ENCODE results near the gene ARFGEF3. TPM values are rescaled to one million over a fixed set of nuclear protein-coding genes. Genes with fewer than 3 reads are reported as not detected.
A peak's percentile ranks its signal among the peaks of the same experiment; 100 is the strongest.

The ARFGEF3 gene
- polyA plus RNA-seq, 2 donors = 0.15 to 0.20 TPM

DNA sequence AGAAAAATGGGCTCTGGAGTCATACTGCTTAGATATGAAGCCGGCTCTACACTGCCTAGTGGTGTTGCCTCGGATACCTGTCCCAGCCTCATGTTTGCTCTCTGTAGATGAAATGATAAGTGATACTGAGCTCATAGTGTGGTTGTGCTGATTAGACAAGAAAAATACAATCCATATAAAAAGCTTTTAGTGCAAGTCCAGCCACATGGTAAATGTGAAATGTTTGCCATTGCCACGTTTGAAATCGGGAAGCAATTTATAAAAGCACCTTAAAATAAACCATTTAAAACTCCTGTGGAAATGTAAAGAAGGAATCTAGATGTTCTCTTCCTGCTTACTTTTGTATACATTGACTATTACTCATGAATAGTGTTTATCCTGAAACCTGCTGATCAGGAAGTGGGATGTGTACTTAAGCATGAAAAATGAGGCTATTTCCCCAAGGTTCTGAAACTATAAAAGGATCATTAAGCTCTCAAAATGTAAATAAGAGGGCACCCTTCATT, 69.7 kb downstream of the ARFGEF3 start:
- Histone ChIP-seq H3K4me3 (ENCODE audit: low read depth in 1 of 2, low read length in 2 of 2) (no peak overlapping the region), H3K27me3 (ENCODE audit: control insufficient read depth in 1 of 2, insufficient read depth in 2 of 2, low read length in 2 of 2) (no peaks in the 10 kb centered on the region), H3K9me3 (ENCODE audit: control insufficient read depth in 2 of 2, insufficient read depth in 1 of 2, low read depth in 1 of 2, low read length in 1 of 2) (no peaks in the 10 kb centered on the region), H3K4me1 (ENCODE audit: control insufficient read depth in 2 of 2, insufficient read depth in 2 of 2, low read length in 1 of 2) (no peaks in the 10 kb centered on the region), H3K36me3 (ENCODE audit: control insufficient read depth in 2 of 2, insufficient read depth in 2 of 2, low read length in 1 of 2) (no peaks in the 10 kb centered on the region), H3K27ac (ENCODE audit: low read depth in 2 of 2, low read length in 1 of 2) (peak overlapping the region; percentile 67 to 77)
- WGBS, 2 donors = 31 to 36% methylated on average over 4 of the region's 4 CpGs

- WGBS, 2 donors = 34 to 43% methylated on average over 2 of the region's 2 CpGs
- Histone ChIP-seq H3K4me3 (ENCODE audit: low read depth in 1 of 2, low read length in 2 of 2) (no peak overlapping the region), H3K9me3 (ENCODE audit: control insufficient read depth in 2 of 2, insufficient read depth in 1 of 2, low read depth in 1 of 2, low read length in 1 of 2) (no peaks in the 10 kb centered on the region), H3K4me1 (ENCODE audit: control insufficient read depth in 2 of 2, insufficient read depth in 2 of 2, low read length in 1 of 2) (no peaks in the 10 kb centered on the region), H3K27me3 (ENCODE audit: control insufficient read depth in 1 of 2, insufficient read depth in 2 of 2, low read length in 2 of 2) (no peaks in the 10 kb centered on the region), H3K36me3 (ENCODE audit: control insufficient read depth in 2 of 2, insufficient read depth in 2 of 2, low read length in 1 of 2) (no peaks in the 10 kb centered on the region), H3K27ac (ENCODE audit: low read depth in 2 of 2, low read length in 1 of 2) (no peak overlapping the region)
These were observed 72.6 kb downstream of the ARFGEF3 start for GRCh38 chr6:138234363-138234762.

- 59 to 82% methylated on average over 1 of the region's 1 CpG for WGBS, 2 donors
- no peaks in the 10 kb centered on the region for H3K9me3 ChIP-seq (ENCODE audit: control insufficient read depth in 2 of 2, insufficient read depth in 1 of 2, low read depth in 1 of 2, low read length in 1 of 2)
- H3K27ac ChIP-seq (ENCODE audit: low read depth in 2 of 2, low read length in 1 of 2) = no peak overlapping the region
These were observed 73.5 kb downstream of the ARFGEF3 start for GRCh38 chr6:138235205-138235604.

GRCh38 chr6:138235693-138236092, 74.0 kb downstream of the ARFGEF3 start:
- H3K36me3 ChIP-seq (ENCODE audit: control insufficient read depth in 2 of 2, insufficient read depth in 2 of 2, low read length in 1 of 2) = no peaks in the 10 kb centered on the region
- H3K9me3 ChIP-seq (ENCODE audit: control insufficient read depth in 2 of 2, insufficient read depth in 1 of 2, low read depth in 1 of 2, low read length in 1 of 2) = no peaks in the 10 kb centered on the region
- no peaks in the 10 kb centered on the region for H3K4me1 ChIP-seq (ENCODE audit: control insufficient read depth in 2 of 2, insufficient read depth in 2 of 2, low read length in 1 of 2)
- no peaks in the 10 kb centered on the region for H3K27me3 ChIP-seq (ENCODE audit: control insufficient read depth in 1 of 2, insufficient read depth in 2 of 2, low read length in 2 of 2)
- H3K27ac ChIP-seq (ENCODE audit: low read depth in 2 of 2, low read length in 1 of 2) = no peak overlapping the region
- H3K4me3 ChIP-seq (ENCODE audit: low read depth in 1 of 2, low read length in 2 of 2) = no peak overlapping the region
- 71 to 79% methylated on average over 1 of the region's 1 CpG for WGBS, 2 donors

More at GRCh38 chr6:138235205-138235604, 73.5 kb downstream of the ARFGEF3 start:
- H3K4me3 ChIP-seq (ENCODE audit: low read depth in 1 of 2, low read length in 2 of 2) = no peak overlapping the region
- H3K4me1 ChIP-seq (ENCODE audit: control insufficient read depth in 2 of 2, insufficient read depth in 2 of 2, low read length in 1 of 2) = no peaks in the 10 kb centered on the region
- no peaks in the 10 kb centered on the region for H3K36me3 ChIP-seq (ENCODE audit: control insufficient read depth in 2 of 2, insufficient read depth in 2 of 2, low read length in 1 of 2)
- H3K27me3 ChIP-seq (ENCODE audit: control insufficient read depth in 1 of 2, insufficient read depth in 2 of 2, low read length in 2 of 2) = no peaks in the 10 kb centered on the region

GRCh38 chr6:138237463-138237862, 75.7 kb downstream of the ARFGEF3 start:
- Histone ChIP-seq H3K27me3 (ENCODE audit: control insufficient read depth in 1 of 2, insufficient read depth in 2 of 2, low read length in 2 of 2) (no peaks in the 10 kb centered on the region), H3K4me1 (ENCODE audit: control insufficient read depth in 2 of 2, insufficient read depth in 2 of 2, low read length in 1 of 2) (no peaks in the 10 kb centered on the region), H3K9me3 (ENCODE audit: control insufficient read depth in 2 of 2, insufficient read depth in 1 of 2, low read depth in 1 of 2, low read length in 1 of 2) (no peaks in the 10 kb centered on the region), H3K27ac (ENCODE audit: low read depth in 2 of 2, low read length in 1 of 2) (no peak overlapping the region), H3K4me3 (ENCODE audit: low read depth in 1 of 2, low read length in 2 of 2) (no peak overlapping the region), H3K36me3 (ENCODE audit: control insufficient read depth in 2 of 2, insufficient read depth in 2 of 2, low read length in 1 of 2) (no peaks in the 10 kb centered on the region)
- 95% methylated on average over 2 of the region's 2 CpGs for WGBS, 2 donors

DNA sequence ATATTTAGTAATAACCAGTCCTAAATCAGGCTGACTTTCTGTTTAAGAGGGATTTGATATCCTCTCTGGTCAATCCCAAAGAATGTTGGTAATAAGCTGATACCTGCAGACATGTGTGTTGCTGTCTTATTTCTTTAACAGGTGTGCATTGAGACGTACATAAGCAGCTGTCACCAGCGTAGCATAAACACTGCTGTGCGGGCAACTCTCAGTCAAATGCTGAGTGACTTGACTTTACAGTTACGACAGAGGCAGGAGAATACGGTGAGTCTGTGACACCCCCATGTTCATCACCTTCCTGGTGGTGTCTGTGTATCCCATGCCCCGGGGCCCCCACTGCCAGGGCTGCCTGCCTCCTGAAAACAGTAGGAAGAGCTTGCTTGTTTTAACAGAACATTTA, 76.6 kb downstream of the ARFGEF3 start:
- no peak overlapping the region for H3K27ac ChIP-seq (ENCODE audit: low read depth in 2 of 2, low read length in 1 of 2)

DNA sequence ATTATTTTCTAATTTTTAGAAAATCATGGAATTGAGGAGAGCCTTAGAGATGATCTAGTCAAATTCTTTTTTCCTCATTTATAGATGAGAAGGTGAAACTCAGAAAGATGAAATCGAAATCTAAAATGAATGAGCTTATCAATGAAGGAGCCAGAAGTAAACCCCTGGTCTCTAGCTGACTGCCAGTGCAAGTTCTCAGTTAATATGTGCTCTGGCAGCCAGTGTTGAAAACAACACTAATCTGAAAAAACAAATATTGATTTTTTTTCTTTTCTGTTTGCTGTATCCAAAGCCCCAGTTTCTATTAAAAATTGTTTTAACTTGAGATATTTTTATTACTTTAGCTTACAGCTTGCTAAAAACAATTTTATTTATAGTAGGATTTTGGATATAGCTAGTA, 78.0 kb downstream of the ARFGEF3 start:
- H3K27ac ChIP-seq (ENCODE audit: low read depth in 2 of 2, low read length in 1 of 2) = no peak overlapping the region
- no peaks in the 10 kb centered on the region for H3K36me3 ChIP-seq (ENCODE audit: control insufficient read depth in 2 of 2, insufficient read depth in 2 of 2, low read length in 1 of 2)
- H3K4me3 ChIP-seq (ENCODE audit: low read depth in 1 of 2, low read length in 2 of 2) = no peak overlapping the region
- 74 to 87% methylated on average over 1 of the region's 1 CpG for WGBS, 2 donors
- H3K4me1 ChIP-seq (ENCODE audit: control insufficient read depth in 2 of 2, insufficient read depth in 2 of 2, low read length in 1 of 2) = no peaks in the 10 kb centered on the region
- no peaks in the 10 kb centered on the region for H3K27me3 ChIP-seq (ENCODE audit: control insufficient read depth in 1 of 2, insufficient read depth in 2 of 2, low read length in 2 of 2)
- H3K9me3 ChIP-seq (ENCODE audit: control insufficient read depth in 2 of 2, insufficient read depth in 1 of 2, low read depth in 1 of 2, low read length in 1 of 2) = no peaks in the 10 kb centered on the region

More for the DNA sequence above, 76.6 kb downstream of the ARFGEF3 start:
- Histone ChIP-seq H3K27me3 (ENCODE audit: control insufficient read depth in 1 of 2, insufficient read depth in 2 of 2, low read length in 2 of 2) (no peaks in the 10 kb centered on the region), H3K4me1 (ENCODE audit: control insufficient read depth in 2 of 2, insufficient read depth in 2 of 2, low read length in 1 of 2) (no peaks in the 10 kb centered on the region), H3K9me3 (ENCODE audit: control insufficient read depth in 2 of 2, insufficient read depth in 1 of 2, low read depth in 1 of 2, low read length in 1 of 2) (no peaks in the 10 kb centered on the region), H3K36me3 (ENCODE audit: control insufficient read depth in 2 of 2, insufficient read depth in 2 of 2, low read length in 1 of 2) (no peaks in the 10 kb centered on the region), H3K4me3 (ENCODE audit: low read depth in 1 of 2, low read length in 2 of 2) (no peak overlapping the region)
- WGBS, 2 donors = 80 to 90% methylated on average over 6 of the region's 6 CpGs

GRCh38 chr6:138240476-138241245, 78.9 kb downstream of the ARFGEF3 start:
- no peak overlapping the region for H3K27ac ChIP-seq (ENCODE audit: low read depth in 2 of 2, low read length in 1 of 2)
- no peaks in the 10 kb centered on the region for H3K36me3 ChIP-seq (ENCODE audit: control insufficient read depth in 2 of 2, insufficient read depth in 2 of 2, low read length in 1 of 2)
- no peaks in the 10 kb centered on the region for H3K4me1 ChIP-seq (ENCODE audit: control insufficient read depth in 2 of 2, insufficient read depth in 2 of 2, low read length in 1 of 2)
- 90 to 92% methylated on average over 13 of the region's 13 CpGs for WGBS, 2 donors
- H3K27me3 ChIP-seq (ENCODE audit: control insufficient read depth in 1 of 2, insufficient read depth in 2 of 2, low read length in 2 of 2) = no peaks in the 10 kb centered on the region
- no peaks in the 10 kb centered on the region for H3K9me3 ChIP-seq (ENCODE audit: control insufficient read depth in 2 of 2, insufficient read depth in 1 of 2, low read depth in 1 of 2, low read length in 1 of 2)
- H3K4me3 ChIP-seq (ENCODE audit: low read depth in 1 of 2, low read length in 2 of 2) = no peak overlapping the region

- WGBS, 2 donors = 69 to 84% methylated on average over 3 of the region's 3 CpGs
- Histone ChIP-seq H3K4me1 (ENCODE audit: control insufficient read depth in 2 of 2, insufficient read depth in 2 of 2, low read length in 1 of 2) (no peaks in the 10 kb centered on the region), H3K36me3 (ENCODE audit: control insufficient read depth in 2 of 2, insufficient read depth in 2 of 2, low read length in 1 of 2) (no peaks in the 10 kb centered on the region), H3K27me3 (ENCODE audit: control insufficient read depth in 1 of 2, insufficient read depth in 2 of 2, low read length in 2 of 2) (no peaks in the 10 kb centered on the region), H3K9me3 (ENCODE audit: control insufficient read depth in 2 of 2, insufficient read depth in 1 of 2, low read depth in 1 of 2, low read length in 1 of 2) (no peaks in the 10 kb centered on the region), H3K4me3 (ENCODE audit: low read depth in 1 of 2, low read length in 2 of 2) (no peak overlapping the region), H3K27ac (ENCODE audit: low read depth in 2 of 2, low read length in 1 of 2) (no peak overlapping the region)
These were observed 79.6 kb downstream of the ARFGEF3 start for GRCh38 chr6:138241381-138241780.

- H3K27ac ChIP-seq (ENCODE audit: low read depth in 2 of 2, low read length in 1 of 2) = no peak overlapping the region
- no peaks in the 10 kb centered on the region for H3K27me3 ChIP-seq (ENCODE audit: control insufficient read depth in 1 of 2, insufficient read depth in 2 of 2, low read length in 2 of 2)
- no peak overlapping the region for H3K4me3 ChIP-seq (ENCODE audit: low read depth in 1 of 2, low read length in 2 of 2)
- H3K36me3 ChIP-seq (ENCODE audit: control insufficient read depth in 2 of 2, insufficient read depth in 2 of 2, low read length in 1 of 2) = no peaks in the 10 kb centered on the region
- no peaks in the 10 kb centered on the region for H3K4me1 ChIP-seq (ENCODE audit: control insufficient read depth in 2 of 2, insufficient read depth in 2 of 2, low read length in 1 of 2)
- no peaks in the 10 kb centered on the region for H3K9me3 ChIP-seq (ENCODE audit: control insufficient read depth in 2 of 2, insufficient read depth in 1 of 2, low read depth in 1 of 2, low read length in 1 of 2)
- 89 to 90% methylated on average over 6 of the region's 6 CpGs for WGBS, 2 donors
These were observed 80.2 kb downstream of the ARFGEF3 start for GRCh38 chr6:138241934-138242333.
